GM23338 (cell line): Measurements from ENCODE around the gene ANTXR2. TPM values are rescaled to one million over a fixed set of nuclear protein-coding genes. Genes with fewer than 3 reads are reported as not detected.

Experiments used
- ATAC-seq: fragments of 200-7000 bp; cut with Tn5 transposase; 3 replicates; pipeline ENCODE4 v1.9.1; 2020
- DNase-seq: peaks from one replicate; pipeline ENCODE4 v3.0.0-alpha.2; 2015; ENCODE audit warnings: low spot score
- H2AFZ ChIP-seq: fragments of 200-600 bp; sonication (generic); 2 replicates; pipeline ENCODE4 v1.8.0; 2016; ENCODE audit warnings: antibody characterized with exemption, mild to moderate bottlenecking, moderate library complexity
- H3F3A ChIP-seq: fragments of 200-600 bp; sonication (generic); replicated peaks from 2 replicates; pipeline ENCODE4 v1.8.0; 2017; ENCODE audit warnings: antibody characterized with exemption, mixed run types, low read depth
- H3K27ac ChIP-seq: fragments of 200-600 bp; sonication (generic); 2 replicates; pipeline ENCODE4 v1.6.1; 2016; ENCODE audit warnings: low read depth
- H3K27me3 ChIP-seq: fragments of 200-600 bp; sonication (generic); 2 replicates; pipeline ENCODE4 v1.8.0; 2016; ENCODE audit warnings: mild to moderate bottlenecking, mixed run types, moderate library complexity; ENCODE audit not compliant: insufficient read depth
- H3K36me3 ChIP-seq: fragments of 200-600 bp; sonication (generic); 2 replicates; pipeline ENCODE4 v1.8.0; 2016; ENCODE audit warnings: mild to moderate bottlenecking; ENCODE audit not compliant: insufficient read depth
- H3K4me1 ChIP-seq: fragments of 200-600 bp; sonication (generic); 2 replicates; pipeline ENCODE4 v1.8.0; 2016; ENCODE audit warnings: mild to moderate bottlenecking, moderate library complexity; ENCODE audit not compliant: insufficient read depth
- H3K4me2 ChIP-seq: fragments of 200-600 bp; sonication (generic); 2 replicates; pipeline ENCODE4 v1.7.1; 2017; ENCODE audit warnings: mixed run types
- H3K4me3 ChIP-seq: fragments of 200-600 bp; sonication (generic); 2 replicates; pipeline ENCODE4 v1.6.1; 2016; ENCODE audit warnings: mixed run types
- H3K79me2 ChIP-seq: fragments of 200-600 bp; sonication (generic); replicated peaks from 2 replicates; pipeline ENCODE4 v1.8.0; 2017; ENCODE audit warnings: mild to moderate bottlenecking; ENCODE audit not compliant: insufficient read depth
- H3K9me2 ChIP-seq: fragments of 200-600 bp; sonication (generic); 2 replicates; pipeline ENCODE4 v1.8.0; 2017; ENCODE audit not compliant: insufficient read depth
- H4K20me1 ChIP-seq: fragments of 200-600 bp; sonication (generic); replicated peaks from 2 replicates; pipeline ENCODE4 v1.8.0; 2017; ENCODE audit warnings: mild to moderate bottlenecking; ENCODE audit not compliant: insufficient read depth
- H3K27ac Mint-ChIP-seq: 2 replicates; pipeline ENCODE4 v1.8.0; 2020; ENCODE audit warnings: inconsistent platforms, mild to moderate bottlenecking, moderate library complexity, mixed read lengths
- H3K27me3 Mint-ChIP-seq: 3 replicates; pipeline ENCODE4 v1.8.0; 2022; ENCODE audit warnings: low read depth, mild to moderate bottlenecking, moderate library complexity, mixed read lengths, inconsistent platforms; ENCODE audit not compliant: insufficient read depth, poor library complexity
- H3K36me3 Mint-ChIP-seq: 3 replicates; pipeline ENCODE4 v1.8.0; 2021; ENCODE audit warnings: low read depth, mild to moderate bottlenecking, inconsistent platforms, moderate library complexity, mixed read lengths
- H3K4me1 Mint-ChIP-seq: 3 replicates; pipeline ENCODE4 v1.8.0; 2020; ENCODE audit warnings: mild to moderate bottlenecking, inconsistent platforms, mixed read lengths
- H3K4me3 Mint-ChIP-seq: 3 replicates; pipeline ENCODE4 v1.8.0; 2021; ENCODE audit warnings: moderate library complexity, mild to moderate bottlenecking, inconsistent platforms, mixed read lengths
- H3K9me3 Mint-ChIP-seq: 3 replicates; pipeline ENCODE4 v1.8.0; 2020; ENCODE audit warnings: moderate library complexity, mild to moderate bottlenecking, inconsistent platforms, mixed read lengths
- CREB1 ChIP-seq: fragments of 250-450 bp; sonication (Bioruptor Pico); IDR thresholded peaks from 2 replicates; pipeline ENCODE4 v1.5.0; 2020; ENCODE audit warnings: low read depth, mild to moderate bottlenecking, moderate library complexity
- CTCF ChIP-seq, 2 experiments: fragments of 200-600 bp in 1 of 2; sonication (generic) in 1 of 2; conservative IDR thresholded peaks; 2 replicates each; pipeline versions ENCODE4 v1.5.1 to v1.6.1; 2016 to 2017; ENCODE audit warnings: antibody characterized with exemption in 2 of 2, low read depth in 2 of 2, mild to moderate bottlenecking in 2 of 2, moderate library complexity in 1 of 2
- ETS1 ChIP-seq: IDR thresholded peaks from 2 replicates; pipeline ENCODE4 v1.6.1; 2016; ENCODE audit warnings: antibody characterized with exemption
- EZH2 ChIP-seq: fragments of 200-600 bp; sonication (generic); IDR thresholded peaks from one replicate; pipeline ENCODE4 v1.8.0; 2017; ENCODE audit warnings: antibody characterized with exemption, mild to moderate bottlenecking, low read depth; ENCODE audit not compliant: unreplicated experiment
- EZH2phosphoT487 ChIP-seq: fragments of 200-600 bp; sonication (generic); IDR thresholded peaks from one replicate; pipeline ENCODE4 v1.8.1; 2018; ENCODE audit warnings: antibody characterized with exemption; ENCODE audit not compliant: unreplicated experiment
- JUNB ChIP-seq: IDR thresholded peaks from one replicate; pipeline ENCODE4 v1.6.1; 2016; ENCODE audit warnings: antibody characterized with exemption; ENCODE audit not compliant: unreplicated experiment
- NANOG ChIP-seq: IDR thresholded peaks from 2 replicates; pipeline ENCODE4 v1.6.1; 2016; ENCODE audit warnings: antibody characterized with exemption, borderline replicate concordance
- POLR2AphosphoS5 ChIP-seq: IDR thresholded peaks from 2 replicates; pipeline ENCODE4 v1.6.1; 2016; ENCODE audit warnings: antibody characterized with exemption, low read depth
- REST ChIP-seq: IDR thresholded peaks from one replicate; pipeline ENCODE4 v1.6.1; 2018; ENCODE audit warnings: antibody characterized with exemption; ENCODE audit not compliant: unreplicated experiment
- STAT1 ChIP-seq: IDR thresholded peaks from one replicate; pipeline ENCODE4 v1.6.1; 2016; ENCODE audit warnings: antibody characterized with exemption; ENCODE audit not compliant: unreplicated experiment
- ZNF114 ChIP-seq: fragments of 250-450 bp; sonication (Bioruptor Pico); IDR thresholded peaks from 2 replicates; pipeline ENCODE4 v1.5.0; 2020; ENCODE audit warnings: mild to moderate bottlenecking, moderate library complexity
- ZNF331 ChIP-seq: fragments of 250-450 bp; sonication (Bioruptor Pico); IDR thresholded peaks from 2 replicates; pipeline ENCODE4 v1.5.0; 2020; ENCODE audit warnings: low read depth, mild to moderate bottlenecking, moderate library complexity
- ZNF462 ChIP-seq: fragments of 250-450 bp; sonication (Bioruptor Pico); IDR thresholded peaks from 2 replicates; pipeline ENCODE4 v1.5.0; 2020; ENCODE audit warnings: mild to moderate bottlenecking, moderate library complexity
- polyA plus RNA-seq: library from polyadenylated mRNA; unstranded; fragments of >200 nt; fragmentation: Nextera tagmentation; extraction: Ambion mirVana; gene quantifications from 2 replicates; pipeline ENCODE4 v1.2.1, GENCODE V29; 2016
- total RNA-seq: library from RNA; depleted of rRNA; stranded (reverse); fragments of >200 nt; shearing (Covaris generic); gene quantifications from 2 replicates; pipeline ENCODE4 v1.2.3, GENCODE V29; 2014

ANTXR2 gene
- total and polyA plus RNA-seq, 2 experiments from 2014 or later: 2.0 to 5.3 TPM

GRCh38 chr4:79872738-79873137 lies 200.3 kb downstream of the ANTXR2 start:
- no peak for DNase-seq
- Mint-ChIP-seq H3K9me3 (no peaks in the 10 kb centered on the region), H3K4me3 (no peak overlapping the region), H3K36me3 (no peaks in the 10 kb centered on the region), H3K27me3 (peaks cover 4% of the 10 kb centered on the region), H3K4me1 (no peaks in the 10 kb centered on the region), H3K27ac (no peak overlapping the region)
- no peaks in the 10 kb centered on the region for H3K27me3 ChIP-seq
- H3K4me1 ChIP-seq: no peaks in the 10 kb centered on the region
- no peaks in the 10 kb centered on the region for H3K9me2 ChIP-seq
- H3F3A ChIP-seq: no peaks in the 10 kb centered on the region
- no peaks in the 10 kb centered on the region for H3K36me3 ChIP-seq
- no peak overlapping the region for H3K4me3 ChIP-seq
- TF ChIP-seq NANOG (no peak), ZNF462 (CRISPR knock-in tag) (no peak), EZH2 (no peak), JUNB (no peak), REST (no peak), STAT1 (no peak), ETS1 (no peak), CREB1 (CRISPR knock-in tag) (no peak), ZNF114 (no peak), ZNF331 (CRISPR knock-in tag) (no peak), POLR2AphosphoS5 (no peak), CTCF (conservative IDR thresholded peaks at IDR 0.05; ENCODE audit: low read depth in 2 of 2) (no peak), EZH2phosphoT487 (no peak)
- H3K79me2 ChIP-seq: no peaks in the 10 kb centered on the region
- H3K27ac ChIP-seq: no peak overlapping the region
- H4K20me1 ChIP-seq: no peaks in the 10 kb centered on the region
- no peak overlapping the region for H3K4me2 ChIP-seq
- ATAC-seq: no peak
- H2AFZ ChIP-seq: no peak overlapping the region
